HG02938 (cell line): ENCODE measurements around the gene SLC30A7.
"Not testable (repeated sequence)": the region's sequence is repeated elsewhere in the genome, so short reads cannot be mapped to it uniquely, and the experiment has no call there.

ENCODE experiments used
- ATAC-seq: cut with Tn5 transposase; IDR thresholded peaks from one replicate; pipeline ENCODE4 v1.9.1; 2021; ENCODE audit warnings: mild to moderate bottlenecking, moderate library complexity; ENCODE audit not compliant: unreplicated experiment

The SLC30A7 gene, protein sequence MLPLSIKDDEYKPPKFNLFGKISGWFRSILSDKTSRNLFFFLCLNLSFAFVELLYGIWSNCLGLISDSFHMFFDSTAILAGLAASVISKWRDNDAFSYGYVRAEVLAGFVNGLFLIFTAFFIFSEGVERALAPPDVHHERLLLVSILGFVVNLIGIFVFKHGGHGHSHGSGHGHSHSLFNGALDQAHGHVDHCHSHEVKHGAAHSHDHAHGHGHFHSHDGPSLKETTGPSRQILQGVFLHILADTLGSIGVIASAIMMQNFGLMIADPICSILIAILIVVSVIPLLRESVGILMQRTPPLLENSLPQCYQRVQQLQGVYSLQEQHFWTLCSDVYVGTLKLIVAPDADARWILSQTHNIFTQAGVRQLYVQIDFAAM

GRCh38 chr1:100895540-100896480, at the start of gene SLC30A7:
Gene SLC30A7 (plus strand): TSS chr1:100896090. CDS start chr1:100896263, 173 bp downstream.
- peak; percentile 61 for ATAC-seq

DNA sequence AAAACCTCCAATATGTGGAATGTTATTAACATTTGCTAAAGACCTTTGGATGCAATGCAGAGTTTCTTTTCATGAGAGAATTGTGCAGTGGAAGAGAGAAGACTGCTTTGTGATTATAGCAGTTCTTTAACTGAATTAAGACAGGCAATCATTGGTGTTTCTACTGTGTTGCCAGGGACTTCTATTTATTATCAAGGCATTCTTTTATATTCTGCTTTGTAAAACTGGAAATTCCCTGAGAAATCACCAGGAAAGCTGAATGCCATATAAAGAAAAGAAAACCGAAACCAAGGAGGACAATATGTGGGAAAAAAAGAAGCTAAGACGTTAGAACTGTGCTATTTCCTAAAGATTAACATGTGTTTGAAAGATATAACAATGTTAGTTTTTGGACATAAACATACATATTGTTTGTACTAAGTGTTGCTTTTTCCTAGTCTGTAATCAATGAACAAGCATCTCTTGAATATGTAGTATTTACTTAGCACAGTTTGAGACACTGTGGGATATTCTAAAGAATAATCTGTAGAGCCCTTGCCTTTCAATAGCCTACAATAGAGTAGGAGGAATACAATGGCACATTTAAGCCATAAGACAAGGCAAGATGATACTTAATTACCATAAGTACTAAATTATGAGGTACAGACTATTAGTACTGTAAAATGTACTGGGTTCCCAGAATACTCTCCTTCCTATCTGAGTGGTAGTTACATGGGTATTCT, 48.4 kb upstream of the SLC30A7 start:
- no peak for ATAC-seq

DNA sequence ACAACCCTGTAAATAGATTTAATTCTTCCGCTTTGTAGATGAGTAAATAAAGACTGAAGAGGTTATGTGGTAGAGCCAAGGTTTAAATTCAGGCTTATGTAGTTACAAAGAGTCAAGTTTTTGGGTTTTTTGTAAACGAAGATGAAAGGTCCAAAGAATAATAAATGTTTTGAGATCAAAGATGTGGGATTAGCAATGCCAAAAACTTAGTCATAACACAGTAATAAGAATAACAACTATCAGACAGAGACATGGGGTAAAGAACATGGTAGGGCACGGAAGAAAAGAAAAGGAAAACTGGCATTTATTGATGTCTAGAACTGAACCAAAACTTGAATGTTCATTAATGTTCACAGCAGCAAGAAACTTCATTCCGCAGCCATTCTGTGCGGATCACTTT, 44.2 kb upstream of the SLC30A7 start:
- ATAC-seq, result no peak

DNA sequence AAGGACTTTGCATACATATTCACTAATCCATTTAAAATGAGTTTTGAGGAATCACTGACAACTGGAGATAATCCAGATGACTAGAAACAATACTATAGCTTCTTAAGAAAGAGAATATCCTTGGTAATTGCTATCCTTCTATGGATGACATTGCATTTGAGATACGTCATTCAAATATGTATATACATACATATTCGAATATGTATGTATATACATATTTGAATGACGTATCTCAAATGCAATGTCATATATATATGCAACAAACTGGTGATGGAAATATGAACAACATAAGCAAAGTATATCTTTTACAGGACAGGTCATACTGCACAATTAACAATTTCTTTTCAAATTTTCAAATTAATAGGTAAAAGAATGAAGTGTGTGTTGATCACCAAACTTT, 42.9 kb upstream of the SLC30A7 start:
- ATAC-seq, result no peak

GRCh38 chr1:100855116-100855515, 40.8 kb upstream of the SLC30A7 start:
- not testable (repeated sequence) for ATAC-seq

DNA sequence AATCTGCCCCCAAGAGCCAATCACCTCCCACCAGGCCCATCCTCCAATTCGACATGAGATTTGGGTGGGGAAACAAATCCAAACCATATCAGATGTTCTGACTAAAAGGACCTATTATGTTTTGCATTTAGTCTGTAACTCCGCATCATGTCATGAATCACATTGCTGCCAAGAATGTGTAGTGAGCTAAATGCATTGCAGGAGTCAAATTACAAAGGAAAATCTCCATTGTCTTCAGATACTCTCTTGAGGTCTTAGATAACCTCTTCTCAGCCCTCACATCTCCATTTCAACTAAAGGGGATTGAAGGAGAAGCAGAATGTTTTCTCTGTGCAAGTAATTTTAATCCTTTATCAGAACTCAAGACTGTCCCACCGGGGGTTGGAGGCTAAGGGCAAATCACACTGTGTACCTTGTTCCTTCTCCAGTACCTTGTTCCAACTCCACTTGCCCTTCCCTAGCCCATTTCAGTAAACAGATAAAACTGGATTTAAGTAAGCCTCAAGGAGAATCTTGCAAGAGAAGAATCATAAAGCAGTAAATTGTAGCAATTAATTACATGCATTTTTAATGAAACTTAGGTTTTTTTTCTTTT, 35.4 kb upstream of the SLC30A7 start:
- ATAC-seq, result no peak

DNA sequence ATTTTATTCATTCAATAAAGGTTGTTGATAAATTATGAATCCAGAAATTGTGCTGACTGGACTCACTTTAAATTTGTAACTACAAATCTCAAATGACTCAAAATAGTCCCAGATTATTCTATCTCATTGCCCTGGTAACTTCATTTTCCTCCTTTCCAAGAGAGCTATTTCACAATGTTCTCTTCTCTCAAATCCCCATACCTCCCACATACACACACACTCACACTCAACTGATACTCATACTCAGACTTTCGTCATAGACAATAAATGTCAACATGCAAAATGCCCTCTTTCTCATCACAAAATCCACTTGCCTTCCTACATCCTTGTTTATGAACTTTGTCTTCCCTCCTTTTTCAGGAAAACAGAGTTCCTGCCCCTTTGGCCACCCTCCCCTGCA, 34.5 kb upstream of the SLC30A7 start:
- no peak for ATAC-seq

DNA sequence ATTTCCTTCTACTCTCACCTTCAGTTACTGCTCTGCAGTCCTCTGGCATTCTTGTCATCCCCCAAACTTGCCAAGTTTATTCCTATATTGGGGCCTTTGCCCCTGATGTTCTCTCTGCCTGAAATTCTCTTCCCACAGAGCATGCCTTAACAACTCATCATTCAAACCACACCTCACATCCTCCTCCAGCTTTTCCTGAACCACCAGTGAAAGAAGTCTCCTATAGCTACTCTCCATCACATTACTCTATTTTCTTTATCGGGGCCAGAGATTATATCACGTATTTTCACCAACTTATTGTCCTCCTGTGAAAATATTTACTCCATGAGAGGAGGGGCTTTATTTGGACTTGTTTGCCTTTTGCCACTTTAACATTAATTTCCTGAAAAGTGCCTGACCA, 33.3 kb upstream of the SLC30A7 start:
- no peak for ATAC-seq

- peak; percentile 44 for ATAC-seq
These were observed 29.6 kb upstream of the SLC30A7 start for GRCh38 chr1:100866041-100866900.

- ATAC-seq, result no peak
These were observed 29.0 kb upstream of the SLC30A7 start for GRCh38 chr1:100866901-100867206.

- no peak for ATAC-seq
These were observed 27.4 kb upstream of the SLC30A7 start for GRCh38 chr1:100868364-100868995.

DNA sequence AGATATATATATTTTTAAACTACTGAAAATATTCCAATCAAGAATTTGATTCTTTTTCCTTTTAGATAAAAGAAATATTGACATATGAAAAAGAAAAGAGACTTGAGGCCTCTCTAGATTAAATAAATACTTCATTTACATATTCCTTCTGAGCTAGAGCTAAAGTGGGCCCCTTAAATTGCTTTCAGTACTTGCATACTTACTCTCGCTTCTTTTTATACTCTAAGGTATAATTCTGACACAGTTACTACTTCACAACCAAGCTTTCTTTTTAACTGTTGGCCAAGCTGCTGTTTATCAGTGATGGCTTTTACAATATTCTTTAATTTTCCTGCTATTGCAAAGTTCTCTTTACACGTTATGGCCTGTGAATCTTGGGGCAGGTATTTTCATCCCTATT, 25.9 kb upstream of the SLC30A7 start:
- no peak for ATAC-seq

DNA sequence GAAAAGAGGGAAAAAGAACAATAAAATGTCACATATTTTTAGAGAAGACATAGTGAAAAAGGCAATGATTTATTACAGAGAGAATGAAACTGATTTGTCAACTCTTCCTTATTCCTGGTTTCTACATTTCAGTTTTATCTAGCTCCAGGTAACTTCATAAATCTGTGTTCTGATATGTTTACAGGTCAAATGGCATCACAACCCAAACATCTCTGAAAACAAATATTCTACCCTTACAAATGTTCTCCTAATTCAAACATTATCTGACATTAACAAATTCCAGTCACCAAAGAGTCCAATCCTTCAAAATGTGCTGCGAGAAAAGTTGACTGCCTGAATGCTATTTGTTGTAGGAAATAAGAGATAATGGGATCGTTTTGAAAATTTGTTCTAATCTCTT, 21.5 kb upstream of the SLC30A7 start:
- no peak for ATAC-seq

DNA sequence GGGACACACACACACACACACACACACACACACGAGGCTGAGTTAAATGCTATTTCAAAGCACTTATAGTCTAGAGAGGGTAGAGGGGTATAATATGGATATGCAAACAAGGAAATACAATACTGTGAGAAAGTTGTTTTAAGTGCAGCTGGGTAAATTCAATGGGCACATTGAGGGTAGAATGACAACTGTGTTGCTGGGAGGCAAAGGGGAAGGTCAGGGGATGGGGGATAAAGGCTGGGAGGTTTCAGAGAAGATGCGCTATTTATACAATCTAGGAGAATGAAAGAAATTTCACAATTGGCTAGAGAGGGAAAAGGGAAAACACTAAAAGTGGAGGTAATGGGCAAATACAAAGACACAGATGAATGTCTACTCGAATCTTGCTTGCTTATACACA, 20.7 kb upstream of the SLC30A7 start:
- no peak for ATAC-seq

DNA sequence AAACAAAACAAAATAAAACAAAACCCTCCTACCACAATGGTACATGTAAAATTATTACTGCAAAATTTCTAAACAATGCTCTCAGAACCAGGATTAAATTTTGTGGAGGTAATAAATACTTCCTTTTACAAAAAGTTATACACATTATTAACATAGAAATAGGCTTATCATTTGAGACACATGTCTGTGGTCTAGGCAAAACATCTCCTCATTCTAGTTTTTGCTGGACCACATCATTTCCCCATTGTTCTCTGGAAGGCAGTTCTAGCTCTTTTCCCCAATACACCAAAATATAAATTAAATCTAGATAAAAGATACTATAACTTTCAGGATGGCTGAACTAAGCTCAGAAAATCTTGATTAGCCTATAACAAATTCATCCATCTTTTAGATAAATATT, 19.6 kb upstream of the SLC30A7 start:
- no peak for ATAC-seq

- ATAC-seq, result no peak
These were observed 16.5 kb upstream of the SLC30A7 start for GRCh38 chr1:100879422-100879821.

- ATAC-seq, result no peak
These were observed 14.2 kb upstream of the SLC30A7 start for GRCh38 chr1:100881687-100882086.

DNA sequence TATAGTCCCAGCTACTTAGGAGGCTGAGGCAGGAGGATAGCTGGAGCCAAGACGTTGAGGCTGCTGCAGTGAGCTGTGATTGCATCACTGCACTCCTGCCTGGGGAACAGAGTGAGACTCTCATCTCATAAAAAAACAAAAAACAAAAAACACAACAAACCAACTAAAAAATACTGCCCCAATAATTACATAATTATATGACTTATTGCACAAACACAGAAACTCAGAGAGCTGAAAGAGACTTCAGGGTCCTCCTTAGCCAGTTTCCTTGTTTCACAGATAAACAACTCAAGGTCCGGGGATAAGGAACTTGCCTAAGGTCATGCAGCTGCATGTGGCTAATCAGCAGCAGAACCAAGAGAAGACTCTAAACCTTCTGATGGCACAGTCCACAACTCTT, 13.2 kb upstream of the SLC30A7 start:
- no peak for ATAC-seq

- no peak for ATAC-seq
These were observed 11.9 kb upstream of the SLC30A7 start for GRCh38 chr1:100883963-100884362.

DNA sequence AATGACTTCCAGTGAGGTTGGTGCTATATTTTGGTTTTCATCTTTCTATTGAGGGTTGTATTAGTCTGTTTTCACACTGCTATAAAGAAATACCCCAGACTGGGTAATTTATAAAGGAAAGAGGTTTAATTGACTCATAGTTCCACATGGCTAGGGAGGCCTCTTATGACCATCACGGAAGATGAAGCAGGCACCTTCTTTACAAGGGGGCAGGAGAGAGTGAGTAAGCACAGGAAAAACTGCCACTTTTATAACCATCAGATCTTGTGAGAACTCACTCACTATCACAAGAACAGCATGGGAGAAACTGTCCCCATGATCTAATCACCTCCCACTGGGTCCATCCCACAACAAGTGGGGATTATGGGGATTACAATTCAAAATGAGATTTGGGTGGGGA, 6.9 kb upstream of the SLC30A7 start:
- ATAC-seq, result not testable (repeated sequence)
